ENCODE results near the gene PPP5C. TPM values are rescaled to one million over a fixed set of nuclear protein-coding genes. Genes with fewer than 3 reads are reported as not detected.

The PPP5C gene
- total and polyA plus RNA-seq, 3 experiments from 2014 or later = 38.7 to 124 (median 124) TPM

DNA sequence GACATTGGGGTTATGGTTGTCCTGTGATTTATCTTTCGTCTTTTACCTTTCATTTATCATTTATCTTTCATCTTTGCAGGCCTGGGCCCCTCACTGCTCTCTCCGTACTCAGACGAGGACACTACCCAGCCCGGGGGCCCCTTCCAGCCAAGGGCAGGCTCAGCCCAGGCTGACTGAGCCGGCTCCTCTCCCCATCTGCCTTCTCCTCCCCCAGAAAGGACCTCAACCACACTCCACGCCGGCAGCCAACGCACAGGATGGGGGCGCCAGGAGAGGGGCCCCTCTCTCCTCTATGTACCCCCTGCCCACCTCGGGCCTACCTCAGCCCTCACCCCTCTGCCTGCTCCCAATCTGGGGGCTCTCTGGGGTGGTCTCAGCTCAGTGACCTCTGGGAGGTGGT is 7.4 kb upstream of the PPP5C start:
- H3K36me3 ChIP-seq (ENCODE audit: insufficient read depth, low read length) = no peaks in the 10 kb centered on the region
- H3K4me3 Mint-ChIP-seq = no peak overlapping the region
- no peaks in the 10 kb centered on the region for H3K4me1 Mint-ChIP-seq
- H3K4me3 ChIP-seq (ENCODE audit: low read length) = no peak overlapping the region
- ChIA-PET POLR2A (no interaction called here), CTCF (no interaction called here)
- DNase-seq = no peak
- H3K27me3 ChIP-seq (ENCODE audit: insufficient read depth, low read length, poor library complexity, severe bottlenecking) = no peaks in the 10 kb centered on the region
- H3K4me1 ChIP-seq (ENCODE audit: insufficient read depth, low read length) = no peaks in the 10 kb centered on the region
- H3K27ac Mint-ChIP-seq = no peak overlapping the region
- H3K27ac ChIP-seq (ENCODE audit: low read depth, low read length) = no peak overlapping the region
- H3K9me3 ChIP-seq (ENCODE audit: low read length) = no peaks in the 10 kb centered on the region
- H3K27me3 Mint-ChIP-seq = peaks cover 6 to 7% of the 10 kb centered on the region in 2 donors
- no peaks in the 10 kb centered on the region for H3K9me3 Mint-ChIP-seq
- no peaks in the 10 kb centered on the region for H3K36me3 Mint-ChIP-seq

DNA sequence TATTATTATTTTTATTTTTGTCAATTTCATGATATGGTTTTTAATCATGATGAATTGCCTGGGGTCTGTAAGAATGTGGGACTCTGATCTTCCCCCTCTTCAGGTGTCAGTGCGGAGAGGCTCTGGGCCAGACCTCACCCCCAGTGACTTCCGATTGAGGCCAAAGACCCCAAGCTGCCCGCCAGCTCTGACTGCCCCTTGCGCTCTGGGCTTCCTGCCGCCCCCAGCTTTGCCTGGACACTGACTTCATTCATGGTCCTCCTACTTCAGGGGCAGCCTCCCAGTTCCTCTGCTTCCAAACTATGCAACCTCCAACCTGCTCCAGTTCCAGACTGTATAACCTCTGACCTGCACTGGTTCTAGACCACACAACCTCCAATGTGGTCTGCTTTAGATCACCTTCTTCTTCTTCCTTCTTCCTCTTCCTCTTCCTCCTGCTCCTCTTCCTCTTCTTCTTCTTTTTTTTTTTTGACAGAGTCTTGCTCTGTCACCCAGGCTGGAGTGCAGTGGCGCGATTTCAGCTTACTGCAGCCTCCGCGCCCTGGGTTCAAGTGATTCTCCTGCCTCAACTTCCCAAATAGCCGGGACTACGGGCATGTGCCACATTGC is 6.7 kb upstream of the PPP5C start:
- POLR2A ChIA-PET = no interaction called here
- DNase-seq = no peak
- peaks cover 6 to 10% of the 10 kb centered on the region in 2 donors for H3K27me3 Mint-ChIP-seq
- no peak overlapping the region for H3K4me3 ChIP-seq (ENCODE audit: low read length)
- H3K4me3 Mint-ChIP-seq = no peak overlapping the region
- H3K4me1 ChIP-seq (ENCODE audit: insufficient read depth, low read length) = no peaks in the 10 kb centered on the region
- H3K27ac ChIP-seq (ENCODE audit: low read depth, low read length) = no peak overlapping the region
- H3K4me1 Mint-ChIP-seq = no peaks in the 10 kb centered on the region
- H3K27ac Mint-ChIP-seq = peak overlapping the region in 1 of 8 donors; percentile 47
- no peaks in the 10 kb centered on the region for H3K27me3 ChIP-seq (ENCODE audit: insufficient read depth, low read length, poor library complexity, severe bottlenecking)
- no peaks in the 10 kb centered on the region for H3K36me3 Mint-ChIP-seq
- no peaks in the 10 kb centered on the region for H3K9me3 ChIP-seq (ENCODE audit: low read length)
- CTCF ChIA-PET = no interaction called here
- H3K36me3 ChIP-seq (ENCODE audit: insufficient read depth, low read length) = no peaks in the 10 kb centered on the region
- H3K9me3 Mint-ChIP-seq = no peaks in the 10 kb centered on the region

DNA sequence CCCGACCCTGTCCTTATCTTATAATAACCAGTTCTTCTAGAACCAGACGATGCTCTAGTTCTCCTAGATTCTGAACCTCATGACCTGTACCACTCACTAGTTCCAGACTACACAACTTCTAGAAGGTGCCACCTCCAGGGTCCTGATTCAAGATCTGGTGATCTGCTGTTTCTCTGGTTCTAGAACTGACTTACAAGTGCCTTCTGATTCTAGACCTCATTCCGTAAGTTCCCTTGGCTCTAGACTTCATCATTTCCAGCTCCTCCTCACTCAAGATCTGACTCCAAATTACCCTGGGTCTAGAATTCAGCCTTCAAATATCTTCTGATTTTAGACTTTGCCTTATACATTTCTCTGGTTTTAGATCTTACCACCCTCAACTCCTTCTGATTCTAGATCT is 5.0 kb upstream of the PPP5C start:
- no peak overlapping the region for H3K4me3 ChIP-seq (ENCODE audit: low read length)
- H3K4me3 Mint-ChIP-seq = no peak overlapping the region
- no peak for DNase-seq
- no peaks in the 10 kb centered on the region for H3K9me3 ChIP-seq (ENCODE audit: low read length)
- H3K27ac ChIP-seq (ENCODE audit: low read depth, low read length) = no peak overlapping the region
- H3K36me3 ChIP-seq (ENCODE audit: insufficient read depth, low read length) = no peaks in the 10 kb centered on the region
- peaks cover 6 to 13% of the 10 kb centered on the region in 2 donors for H3K27me3 Mint-ChIP-seq
- ChIA-PET CTCF (no interaction called here), POLR2A (no interaction called here)
- peak overlapping the region in 1 of 8 donors; percentile 35 for H3K27ac Mint-ChIP-seq
- H3K9me3 Mint-ChIP-seq = no peaks in the 10 kb centered on the region
- no peaks in the 10 kb centered on the region for H3K27me3 ChIP-seq (ENCODE audit: insufficient read depth, low read length, poor library complexity, severe bottlenecking)
- peaks cover 0 to 6% (median 0%) of the 10 kb centered on the region in 3 donors for H3K36me3 Mint-ChIP-seq
- H3K4me1 ChIP-seq (ENCODE audit: insufficient read depth, low read length) = peaks cover 3% of the 10 kb centered on the region
- peaks cover 5 to 14% (median 9%) of the 10 kb centered on the region in 3 donors for H3K4me1 Mint-ChIP-seq

DNA sequence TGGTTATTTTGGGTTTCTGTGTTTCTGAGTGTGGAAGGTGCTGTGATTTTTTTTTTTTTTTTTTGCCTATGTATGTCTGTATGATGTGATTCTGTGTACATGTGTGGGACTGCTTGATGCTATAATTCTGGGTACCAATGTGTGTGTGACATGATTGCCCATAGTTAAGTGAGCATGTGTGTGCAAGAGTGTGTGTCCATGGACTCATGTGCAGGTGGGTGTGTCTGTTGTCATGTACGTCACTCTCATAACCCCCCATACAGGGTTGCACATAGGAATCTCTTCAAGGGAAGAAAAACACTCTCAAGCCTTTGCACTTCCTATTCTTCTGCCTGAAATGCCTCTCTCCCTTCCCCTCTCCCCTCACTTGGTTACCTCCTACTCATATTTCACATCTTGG is 2.5 kb upstream of the PPP5C start:
- Mint-ChIP-seq H3K27me3 (peaks cover 6 to 12% of the 10 kb centered on the region in 2 donors), H3K36me3 (peaks cover 0 to 10% (median 0%) of the 10 kb centered on the region in 3 donors), H3K4me1 (peaks cover 28 to 39% (median 30%) of the 10 kb centered on the region in 3 donors), H3K27ac (peak overlapping the region in 2 of 8 donors; percentile 8 to 9), H3K4me3 (peak overlapping the region in 1 of 7 donors; percentile 68), H3K9me3 (no peaks in the 10 kb centered on the region)
- POLR2A ChIA-PET = no interaction called here
- DNase-seq = no peak
- H3K4me1 ChIP-seq (ENCODE audit: insufficient read depth, low read length) = peaks cover 24% of the 10 kb centered on the region
- no peak overlapping the region for H3K27ac ChIP-seq (ENCODE audit: low read depth, low read length)
- CTCF ChIA-PET = interaction anchor here (1.6 kb wide), 1 partner anchor 52 kb away, joined by 3 read pairs; no protein-coding TSS in a partner anchor
- no peaks in the 10 kb centered on the region for H3K9me3 ChIP-seq (ENCODE audit: low read length)
- no peak overlapping the region for H3K4me3 ChIP-seq (ENCODE audit: low read length)
- no peaks in the 10 kb centered on the region for H3K27me3 ChIP-seq (ENCODE audit: insufficient read depth, low read length, poor library complexity, severe bottlenecking)
- no peaks in the 10 kb centered on the region for H3K36me3 ChIP-seq (ENCODE audit: insufficient read depth, low read length)

DNA sequence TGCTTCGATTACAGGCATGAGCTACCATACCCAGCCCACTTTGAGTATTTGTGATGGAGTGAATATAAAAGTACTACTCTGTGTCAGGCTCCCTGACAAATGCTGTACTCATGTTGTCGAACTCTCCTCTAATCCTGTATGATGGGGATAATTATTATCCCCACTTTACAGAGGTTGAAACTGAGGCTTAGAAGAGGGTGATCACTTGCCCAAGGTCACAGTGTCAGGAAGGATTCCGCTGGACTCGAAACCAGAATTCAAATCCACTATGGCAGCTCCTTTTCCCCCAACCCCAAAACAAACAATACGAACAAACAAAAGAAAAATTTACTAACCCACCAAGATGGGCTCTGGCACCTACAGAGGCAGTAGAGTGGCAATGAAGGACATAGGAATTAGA is 1.7 kb upstream of the PPP5C start:
- H3K4me1 ChIP-seq (ENCODE audit: insufficient read depth, low read length) = peaks cover 32% of the 10 kb centered on the region
- no peak for DNase-seq

GRCh38 chr19:46347572-46347883 is 641 bp downstream of the PPP5C start:
- H3K27me3 Mint-ChIP-seq = peaks cover 3 to 8% of the 10 kb centered on the region in 2 donors
- peaks cover 0 to 10% (median 0%) of the 10 kb centered on the region in 3 donors for H3K36me3 Mint-ChIP-seq
- H3K9me3 ChIP-seq (ENCODE audit: low read length) = no peaks in the 10 kb centered on the region
- ChIA-PET CTCF (interaction anchor here (1.1 kb wide), 1 partner anchor 48 kb away, joined by 4 read pairs; no protein-coding TSS in a partner anchor), POLR2A (interaction anchor here (0.7 to 1.0 kb wide), 3 partner anchors 351 to 851 kb away, joined by 3 to 4 read pairs (median 3); partner anchors contain the start of gene RTN2)
- H3K27ac Mint-ChIP-seq = peak overlapping the region; percentile 76 to 98 (median 90)
- no peak for DNase-seq
- H3K36me3 ChIP-seq (ENCODE audit: insufficient read depth, low read length) = no peaks in the 10 kb centered on the region
- peak overlapping the region; percentile 90 to 97 (median 94) for H3K4me3 Mint-ChIP-seq
- H3K27ac ChIP-seq (ENCODE audit: low read depth, low read length) = peak overlapping the region; percentile 82
- H3K4me1 ChIP-seq (ENCODE audit: insufficient read depth, low read length) = peaks cover 52% of the 10 kb centered on the region
- H3K9me3 Mint-ChIP-seq = no peaks in the 10 kb centered on the region
- H3K4me1 Mint-ChIP-seq = peaks cover 54 to 68% (median 57%) of the 10 kb centered on the region in 3 donors
- no peaks in the 10 kb centered on the region for H3K27me3 ChIP-seq (ENCODE audit: insufficient read depth, low read length, poor library complexity, severe bottlenecking)
- H3K4me3 ChIP-seq (ENCODE audit: low read length) = peak overlapping the region; percentile 98

More for the DNA sequence above, 1.7 kb upstream of the PPP5C start:
- H3K36me3 Mint-ChIP-seq = peaks cover 0 to 10% (median 0%) of the 10 kb centered on the region in 3 donors
- peak overlapping the region in 4 of 8 donors; percentile 2 to 98 (median 46) for H3K27ac Mint-ChIP-seq
- H3K9me3 Mint-ChIP-seq = no peaks in the 10 kb centered on the region
- H3K27me3 ChIP-seq (ENCODE audit: insufficient read depth, low read length, poor library complexity, severe bottlenecking) = no peaks in the 10 kb centered on the region
- H3K36me3 ChIP-seq (ENCODE audit: insufficient read depth, low read length) = no peaks in the 10 kb centered on the region
- H3K27me3 Mint-ChIP-seq = peaks cover 5 to 12% of the 10 kb centered on the region in 2 donors
- H3K27ac ChIP-seq (ENCODE audit: low read depth, low read length) = no peak overlapping the region
- CTCF ChIA-PET = no interaction called here
- no peak overlapping the region for H3K4me3 ChIP-seq (ENCODE audit: low read length)
- no peaks in the 10 kb centered on the region for H3K9me3 ChIP-seq (ENCODE audit: low read length)
- POLR2A ChIA-PET = no interaction called here
- peaks cover 36 to 46% (median 38%) of the 10 kb centered on the region in 3 donors for H3K4me1 Mint-ChIP-seq
- H3K4me3 Mint-ChIP-seq = peak overlapping the region in 6 of 7 donors; percentile 90 to 97 (median 93)

- Mint-ChIP-seq H3K4me3 (peak overlapping the region; percentile 90 to 97 (median 94)), H3K9me3 (no peaks in the 10 kb centered on the region), H3K27me3 (peaks cover 3 to 8% of the 10 kb centered on the region in 2 donors), H3K36me3 (peaks cover 0 to 13% (median 0%) of the 10 kb centered on the region in 3 donors), H3K4me1 (peaks cover 57 to 72% (median 60%) of the 10 kb centered on the region in 3 donors), H3K27ac (peak overlapping the region; percentile 73 to 98 (median 90))
- H3K36me3 ChIP-seq (ENCODE audit: insufficient read depth, low read length) = no peaks in the 10 kb centered on the region
- H3K27me3 ChIP-seq (ENCODE audit: insufficient read depth, low read length, poor library complexity, severe bottlenecking) = no peaks in the 10 kb centered on the region
- no peaks in the 10 kb centered on the region for H3K9me3 ChIP-seq (ENCODE audit: low read length)
- peaks cover 52% of the 10 kb centered on the region for H3K4me1 ChIP-seq (ENCODE audit: insufficient read depth, low read length)
- CTCF ChIA-PET = no interaction called here
- peak overlapping the region; percentile 98 for H3K4me3 ChIP-seq (ENCODE audit: low read length)
- H3K27ac ChIP-seq (ENCODE audit: low read depth, low read length) = peak overlapping the region; percentile 82
- DNase-seq = no peak
- POLR2A ChIA-PET = interaction anchor here (0.7 kb wide), 1 partner anchor 352 kb away, joined by 3 read pairs; no protein-coding TSS in a partner anchor
Observed at GRCh38 chr19:46347985-46348384, 1.1 kb downstream of the PPP5C start.

DNA sequence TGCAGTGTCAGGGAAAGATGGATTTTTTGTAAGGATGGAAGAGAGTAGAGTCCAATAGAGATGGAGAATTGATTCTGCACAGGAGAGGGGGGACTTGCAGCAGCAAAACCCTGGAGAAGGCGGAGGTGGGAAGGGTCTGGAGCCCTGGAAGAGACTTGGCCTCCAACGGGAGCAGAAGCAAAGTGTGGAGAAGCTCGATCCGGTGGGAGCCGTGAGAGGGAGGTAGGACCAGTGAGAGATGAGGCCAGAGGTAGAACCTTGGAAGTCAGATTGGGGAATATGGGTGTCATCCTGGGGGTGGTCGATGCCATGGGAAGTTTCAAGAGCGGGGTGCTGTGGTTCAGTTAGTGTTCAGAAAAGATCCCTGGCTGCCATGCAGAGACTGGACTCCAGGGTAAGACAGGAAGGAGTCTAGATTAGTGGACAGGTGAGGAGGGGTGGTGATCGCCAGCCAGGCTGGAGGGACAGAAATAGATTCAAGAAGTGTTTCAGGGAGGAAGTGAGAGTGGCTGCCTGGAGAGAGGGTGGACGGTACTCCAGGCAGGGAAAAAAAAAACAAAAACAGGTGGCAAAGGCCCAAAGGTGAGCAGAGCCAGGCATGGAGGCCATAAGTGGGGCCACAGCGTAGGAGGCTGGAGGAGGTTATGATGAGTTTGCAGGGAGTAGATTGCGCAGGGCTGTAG is 2.6 kb downstream of the PPP5C start:
- H3K4me3 Mint-ChIP-seq = peak overlapping the region; percentile 50 to 95 (median 89)
- peak overlapping the region; percentile 51 for H3K4me3 ChIP-seq (ENCODE audit: low read length)
- CTCF ChIA-PET = no interaction called here

More for the DNA sequence above, 2.6 kb downstream of the PPP5C start:
- peaks cover 0 to 26% (median 0%) of the 10 kb centered on the region in 3 donors for H3K36me3 Mint-ChIP-seq
- peak overlapping the region; percentile 85 to 98 (median 90) for H3K27ac Mint-ChIP-seq
- H3K27me3 ChIP-seq (ENCODE audit: insufficient read depth, low read length, poor library complexity, severe bottlenecking) = no peaks in the 10 kb centered on the region
- H3K9me3 Mint-ChIP-seq = no peaks in the 10 kb centered on the region
- POLR2A ChIA-PET = no interaction called here
- H3K27ac ChIP-seq (ENCODE audit: low read depth, low read length) = no peak overlapping the region
- H3K36me3 ChIP-seq (ENCODE audit: insufficient read depth, low read length) = peaks cover 10% of the 10 kb centered on the region
- peaks cover 0 to 8% of the 10 kb centered on the region in 2 donors for H3K27me3 Mint-ChIP-seq
- H3K4me1 ChIP-seq (ENCODE audit: insufficient read depth, low read length) = peaks cover 52% of the 10 kb centered on the region
- H3K9me3 ChIP-seq (ENCODE audit: low read length) = no peaks in the 10 kb centered on the region
- peaks cover 58 to 78% (median 64%) of the 10 kb centered on the region in 3 donors for H3K4me1 Mint-ChIP-seq
- DNase-seq = no peak

All from CD8-positive, alpha-beta memory T cell (primary cell).